Measurements from ENCODE around the gene LRFN3.
"Not testable (repeated sequence)": the region's sequence is repeated elsewhere in the genome, so short reads cannot be mapped to it uniquely, and the experiment has no call there.

Gene LRFN3

GRCh38 chr19:35978832-35979365 is 42.7 kb downstream of the LRFN3 start:
- no peak for DNase-seq

GRCh38 chr19:35980997-35981396 is 44.8 kb downstream of the LRFN3 start:
- not testable (repeated sequence) for DNase-seq

- DNase-seq = no peak
Measured at GRCh38 chr19:35983177-35983576, 47.0 kb downstream of the LRFN3 start.

- no peak for DNase-seq
Measured at GRCh38 chr19:35986111-35986510, 49.9 kb downstream of the LRFN3 start.

- no peak for DNase-seq
Measured at GRCh38 chr19:35986664-35987570, 50.7 kb downstream of the LRFN3 start.

GRCh38 chr19:35987571-35987896 is 51.4 kb downstream of the LRFN3 start:
- no peak for DNase-seq

- no peak for DNase-seq
Measured at GRCh38 chr19:35988824-35989223, 52.6 kb downstream of the LRFN3 start.

GRCh38 chr19:35990156-35990555 is 54.0 kb downstream of the LRFN3 start:
- DNase-seq = no peak

- DNase-seq = no peak
Measured at GRCh38 chr19:35990771-35991730, 54.9 kb downstream of the LRFN3 start.

- no peak for DNase-seq
Measured at GRCh38 chr19:35991731-35992450, 55.7 kb downstream of the LRFN3 start.

- no peak for DNase-seq
Measured at GRCh38 chr19:35992907-35993765, 57.0 kb downstream of the LRFN3 start.

- no peak for DNase-seq
Measured at GRCh38 chr19:35993923-35994598, 57.9 kb downstream of the LRFN3 start.

Measured in fibroblast of skin of right biceps (primary cell).